Stimulated activated CD4-positive, alpha-beta T cell treated with anti-CD3 and anti-CD28 coated beads, Interleukin-4, amount 100 ng/mL, for 4 hours (primary cell): ENCODE results near the gene PHYH.
"Not testable (repeated sequence)": the region's sequence is repeated elsewhere in the genome, so short reads cannot be mapped to it uniquely, and the experiment has no call there.

Source experiments
- DNase-seq, 2 experiments: peaks; one replicate each; pipeline ENCODE4 v3.0.0-alpha.2; 2020

The PHYH gene

GRCh38 chr10:13270877-13271551 is 28.9 kb downstream of the PHYH start:
- no peak for DNase-seq

DNA sequence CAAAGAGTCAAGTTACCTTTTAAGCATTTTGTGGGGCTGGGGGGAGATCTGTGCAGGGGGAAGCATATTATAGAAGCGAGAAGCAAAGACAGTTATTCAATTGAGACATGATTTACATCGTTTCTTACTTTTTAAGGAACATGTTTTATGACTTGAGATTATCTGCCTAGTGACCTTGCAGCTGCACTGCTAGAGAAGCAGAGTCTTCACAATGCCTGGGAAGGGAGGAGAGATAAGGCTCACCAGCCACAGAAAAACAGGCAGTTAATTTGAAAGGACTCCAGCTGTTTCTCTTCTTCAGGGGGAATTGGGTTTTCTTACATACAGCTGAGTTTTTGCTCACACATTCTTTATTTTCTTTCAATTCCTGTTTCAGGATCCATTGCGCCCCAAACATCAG is 31.0 kb downstream of the PHYH start:
- DNase-seq: no peak

- DNase-seq: no peak
Observed at GRCh38 chr10:13268310-13268709, 31.6 kb downstream of the PHYH start.

GRCh38 chr10:13263591-13263990 is 36.3 kb downstream of the PHYH start:
- no peak for DNase-seq

DNA sequence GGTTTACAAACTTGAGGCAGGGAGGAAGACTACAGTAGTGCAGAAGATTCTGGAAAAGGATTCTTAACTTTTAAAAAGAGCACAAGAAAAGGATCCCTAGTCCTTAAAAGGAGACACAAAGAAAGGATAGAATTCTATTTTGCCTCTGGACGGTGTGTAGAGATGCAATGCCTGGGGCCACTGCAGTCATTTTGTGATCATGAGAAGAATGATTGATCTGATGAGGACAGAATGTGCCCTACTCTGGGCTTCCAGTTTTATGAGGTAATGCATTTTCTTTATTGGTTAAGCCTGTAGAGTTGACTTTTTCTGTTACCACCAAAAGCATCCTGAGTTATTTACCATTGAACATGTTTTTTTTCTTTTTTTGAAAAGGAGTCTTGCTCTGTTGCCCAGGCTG is 37.4 kb downstream of the PHYH start:
- DNase-seq: no peak

DNA sequence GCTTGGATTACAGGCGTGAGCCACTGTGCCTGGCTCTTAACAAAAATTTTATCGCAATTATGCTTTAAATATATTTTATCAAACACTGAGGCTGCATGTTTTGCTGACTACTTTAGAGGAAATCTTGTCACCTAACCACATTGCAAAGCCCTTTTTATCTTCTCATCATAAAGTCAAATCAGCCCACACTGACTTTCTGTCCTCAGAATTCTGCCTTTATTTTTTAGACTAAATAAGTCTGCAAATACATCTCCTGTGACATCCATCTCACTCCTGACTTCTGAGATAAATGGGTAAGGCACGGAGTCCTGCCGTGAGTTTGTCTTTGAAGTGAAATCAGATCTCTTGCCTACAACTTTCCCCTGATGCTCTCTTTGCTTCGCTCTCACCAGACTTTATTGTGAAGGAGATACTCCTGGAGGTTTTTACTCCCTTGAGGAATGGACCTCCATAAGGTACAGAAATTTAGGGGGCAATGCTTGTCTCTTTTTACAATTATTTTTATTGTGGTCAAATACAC is 42.2 kb downstream of the PHYH start:
- DNase-seq: no peak

DNA sequence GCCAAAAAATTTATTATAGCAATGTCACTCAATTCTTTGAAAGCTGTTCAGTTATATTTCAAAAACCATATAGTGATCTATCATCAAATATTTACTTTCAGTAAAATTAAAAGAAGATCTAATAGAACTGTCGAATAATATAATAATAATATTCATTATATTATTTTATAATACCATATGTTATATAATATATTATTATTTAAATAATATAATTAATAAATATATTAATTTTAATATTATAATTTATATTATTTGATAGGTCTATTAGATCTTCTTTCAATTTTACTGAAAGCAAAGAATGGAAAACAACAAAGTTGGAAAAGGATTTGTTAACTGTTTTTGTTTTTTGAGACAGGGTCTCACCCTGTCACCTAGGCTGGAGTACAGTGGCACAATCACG is 43.2 kb downstream of the PHYH start:
- no peak for DNase-seq

- no peak for DNase-seq
Observed at GRCh38 chr10:13253726-13254125, 46.1 kb downstream of the PHYH start.

DNA sequence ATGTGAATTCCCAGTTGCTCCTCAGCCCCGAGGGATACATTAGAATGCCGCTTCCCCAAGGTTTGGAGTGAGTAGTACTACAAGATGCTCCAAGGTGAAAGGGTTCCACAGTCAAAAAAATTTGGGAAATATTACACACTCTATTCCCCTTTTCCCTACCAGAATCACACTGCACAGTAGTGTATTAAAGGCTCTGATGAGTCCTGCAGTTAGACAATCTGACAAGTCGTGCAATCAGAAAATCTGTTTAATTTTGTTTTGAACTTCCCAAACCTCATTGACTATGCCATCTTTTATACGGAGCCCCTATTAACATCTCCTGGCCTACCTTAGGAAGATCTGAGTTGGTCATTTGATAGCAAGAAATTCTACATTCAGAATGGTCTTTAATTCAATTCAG is 52.1 kb downstream of the PHYH start:
- no peak for DNase-seq

GRCh38 chr10:13247246-13247645 is 52.6 kb downstream of the PHYH start:
- no peak for DNase-seq

DNA sequence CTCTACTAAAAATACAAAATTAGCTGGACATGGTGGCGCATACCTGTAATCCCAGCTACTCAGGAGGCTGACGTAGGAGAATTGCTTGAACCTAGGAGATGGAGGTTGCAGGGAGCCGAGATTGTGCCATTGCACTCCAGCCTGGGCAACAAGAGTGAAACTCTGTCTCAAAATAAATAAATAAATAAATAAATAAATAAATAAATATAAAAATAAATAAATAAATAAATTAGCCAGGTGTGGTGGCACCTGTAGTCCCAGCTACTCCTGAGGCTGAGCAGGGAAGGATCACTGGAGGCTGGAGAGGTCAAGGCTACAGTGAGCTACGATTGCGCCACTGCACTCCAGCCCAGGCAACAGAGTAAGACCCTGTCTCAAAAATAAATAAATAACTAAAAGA is 57.6 kb downstream of the PHYH start:
- not testable (repeated sequence) for DNase-seq

GRCh38 chr10:13241613-13242012 is 58.3 kb downstream of the PHYH start:
- no peak for DNase-seq

DNA sequence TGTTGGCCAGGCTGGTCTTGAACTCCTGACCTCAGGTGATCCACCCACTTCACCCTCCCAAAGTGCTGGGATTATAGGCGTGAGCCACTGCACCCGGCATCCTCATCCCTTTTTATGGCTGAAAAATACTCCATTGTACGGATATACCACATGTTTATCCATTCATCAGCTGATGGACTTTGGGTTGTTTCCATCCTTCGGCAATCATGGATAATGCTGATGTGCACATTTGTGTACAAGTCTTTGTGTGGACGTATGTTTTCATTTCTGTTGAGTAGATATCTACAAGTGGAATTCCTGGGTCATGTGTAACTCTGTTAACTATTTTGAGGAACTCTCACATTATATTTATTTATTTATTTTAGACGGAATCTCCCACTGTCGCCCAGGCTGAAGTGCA is 59.9 kb downstream of the PHYH start:
- DNase-seq: no peak

DNA sequence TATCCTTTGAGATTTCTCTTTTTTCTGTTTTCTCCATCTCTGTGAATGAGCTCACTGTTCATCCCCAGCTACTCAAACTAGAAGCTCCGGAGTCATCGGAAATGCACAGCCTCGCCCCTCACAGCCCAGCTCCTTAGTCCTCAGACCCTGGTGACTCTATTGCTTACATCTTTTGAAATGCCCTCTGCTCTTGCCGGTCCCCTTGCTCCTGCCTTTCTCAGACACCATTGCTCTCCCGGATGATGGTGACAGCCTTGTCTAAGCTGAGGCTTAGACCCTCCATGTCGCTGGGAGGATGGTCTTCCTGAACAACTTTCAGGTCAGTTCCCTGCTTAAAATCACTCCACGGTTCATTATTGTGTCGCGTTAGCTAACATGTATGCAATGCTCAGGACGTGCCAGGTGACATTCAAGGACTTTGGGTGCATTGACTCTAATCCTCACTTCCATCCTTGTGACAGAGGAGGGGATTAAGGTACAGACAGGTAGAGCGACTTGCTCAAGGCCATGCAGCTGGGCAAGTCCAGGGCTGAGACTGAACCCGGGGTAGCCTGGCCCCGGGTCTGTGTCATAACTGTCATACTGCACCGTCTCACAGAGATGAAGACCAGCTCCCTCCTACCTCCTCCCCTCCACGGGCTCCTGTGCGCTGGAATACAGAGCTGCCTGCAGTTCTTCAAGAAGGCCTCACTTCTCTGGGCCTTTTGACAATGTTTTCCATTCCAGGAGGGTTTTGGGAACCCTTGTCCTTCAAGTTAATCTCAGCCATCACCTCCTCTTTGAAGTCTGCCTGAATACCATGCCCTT is 61.4 kb downstream of the PHYH start:
- no peak for DNase-seq

GRCh38 chr10:13236638-13237037 is 63.2 kb downstream of the PHYH start:
- no peak for DNase-seq

- not testable (repeated sequence) for DNase-seq
Observed at GRCh38 chr10:13234736-13235135, 65.1 kb downstream of the PHYH start.

DNA sequence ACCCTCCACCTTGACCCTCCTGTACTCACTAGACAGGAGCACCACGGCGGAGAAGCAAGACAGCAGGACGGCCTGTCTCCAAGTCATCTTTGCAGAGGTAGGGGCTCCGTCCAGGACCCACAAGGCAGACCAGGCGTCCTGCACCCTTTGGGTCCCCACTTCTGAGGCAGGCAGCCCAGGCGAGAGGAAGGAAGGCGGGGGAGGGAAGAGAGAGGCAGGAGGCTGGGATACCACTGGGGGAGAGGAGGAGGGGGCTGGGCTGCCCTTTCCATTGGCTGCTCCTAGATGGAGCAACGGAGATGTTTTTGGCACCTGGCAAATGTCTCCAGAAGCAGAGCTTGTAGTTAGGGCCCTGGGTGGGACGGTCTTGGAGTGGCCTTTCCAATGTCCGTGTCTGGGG is 65.7 kb downstream of the PHYH start, which contains the start of gene UCMA:
UCMA (minus strand) TSS at position 203 of the 400 bp plus-strand sequence; CDS start at position 87, 116 bp downstream.
- DNase-seq: no peak

DNA sequence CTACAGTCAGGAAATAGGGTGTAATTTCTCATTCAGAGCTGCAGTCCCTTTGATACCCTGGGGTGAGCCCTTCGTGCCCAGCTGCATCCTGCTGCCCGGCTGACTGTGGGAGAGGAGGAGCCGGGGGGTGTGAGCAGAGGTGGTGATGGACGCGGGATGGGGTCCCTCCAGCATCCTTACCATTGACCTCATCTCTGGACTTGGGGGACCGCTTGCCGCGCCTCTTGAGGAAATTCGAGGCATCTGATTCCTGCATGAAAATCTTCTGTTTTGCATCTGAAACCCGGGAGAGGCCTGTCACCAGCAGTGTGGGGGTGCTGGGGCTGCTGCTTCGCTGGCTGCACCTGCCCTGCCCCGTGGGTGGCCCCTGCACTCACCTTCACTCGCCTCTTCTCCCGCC is 66.5 kb downstream of the PHYH start:
- no peak for DNase-seq

DNA sequence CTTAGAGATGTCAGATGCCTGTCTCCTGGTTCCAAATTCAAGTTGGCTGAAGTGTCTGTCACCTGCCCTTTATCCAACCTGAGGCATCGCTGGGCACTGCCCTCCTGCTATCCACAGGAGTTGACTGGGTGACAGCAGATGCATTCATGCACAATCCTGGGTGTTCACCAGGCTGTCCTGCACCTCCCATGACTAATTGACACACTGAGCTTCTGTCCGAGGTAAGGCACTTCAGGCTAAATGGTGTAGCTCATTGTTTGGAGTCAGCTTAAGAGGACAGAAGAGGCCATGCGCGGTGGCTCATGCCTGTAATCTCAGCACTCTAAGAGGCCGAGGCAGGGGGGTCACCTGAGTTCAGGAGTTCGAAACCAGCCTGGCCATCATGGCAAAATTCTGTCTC is 68.1 kb downstream of the PHYH start:
- no peak for DNase-seq

- no peak for DNase-seq
Observed at GRCh38 chr10:13231190-13231589, 68.7 kb downstream of the PHYH start.
